ENCODE results near the gene ZNF569.
A peak's percentile ranks its signal among the peaks of the same experiment; 100 is the strongest.
"Not testable (repeated sequence)": the region's sequence is repeated elsewhere in the genome, so short reads cannot be mapped to it uniquely, and the experiment has no call there.

Gene ZNF569

GRCh38 chr19:37466798-37467607 is at the start of gene ZNF569:
Gene ZNF569, minus strand, starts transcription at chr19:37467444. Its CDS starts 22,523 bp downstream, at chr19:37444921.
- peak; percentile 95 for DNase-seq

- no peak for DNase-seq
Observed at GRCh38 chr19:37513397-37513796, 46.2 kb upstream of the ZNF569 start.

GRCh38 chr19:37511821-37512220 is 44.6 kb upstream of the ZNF569 start:
- no peak for DNase-seq

DNA sequence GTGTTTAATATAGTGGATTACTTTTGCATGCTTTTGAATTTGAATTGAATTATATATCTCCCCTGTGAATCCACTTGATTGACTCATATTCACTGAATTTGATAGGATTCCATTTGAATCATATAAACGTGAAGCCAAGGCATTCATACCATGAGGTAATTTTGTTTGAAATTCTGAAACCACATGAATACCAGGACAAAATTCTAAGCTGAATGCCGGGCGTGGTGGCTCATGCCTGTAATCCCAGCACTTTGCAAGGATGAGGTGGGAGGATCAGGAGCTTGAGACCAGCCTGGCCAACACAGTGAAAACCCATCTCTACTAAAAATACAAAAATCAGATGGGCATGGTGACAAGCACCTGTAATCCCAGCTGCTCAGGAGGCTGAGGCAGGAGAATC is 43.9 kb upstream of the ZNF569 start:
- DNase-seq = no peak

GRCh38 chr19:37507167-37507464 is 39.9 kb upstream of the ZNF569 start:
- no peak for DNase-seq

GRCh38 chr19:37506387-37507166 is 39.3 kb upstream of the ZNF569 start, which contains the start of gene ZNF793:
Gene ZNF793, plus strand, starts transcription at chr19:37506939. Its CDS starts 16,501 bp downstream, at chr19:37523440.
- peak; percentile 90 for DNase-seq

GRCh38 chr19:37505958-37506386 is 38.7 kb upstream of the ZNF569 start:
- DNase-seq = no peak

DNA sequence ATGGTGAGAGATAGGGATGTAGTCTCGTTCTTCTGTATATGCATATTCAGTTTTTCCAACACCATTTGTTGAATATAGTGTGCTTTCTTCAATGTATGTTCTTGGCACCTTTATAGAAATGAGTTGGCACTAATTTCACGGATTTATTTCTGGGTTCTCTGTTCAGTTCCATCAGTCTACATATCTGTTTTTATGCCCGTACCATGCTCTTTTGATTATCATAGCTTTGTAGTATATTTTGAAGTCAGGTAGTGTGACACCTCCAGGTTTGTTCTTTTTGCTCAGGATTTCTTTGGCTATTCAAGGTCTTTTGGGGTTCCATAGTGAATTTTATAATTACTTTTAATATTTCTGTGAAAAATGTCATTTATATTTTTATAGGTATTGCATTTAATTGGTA is 25.0 kb upstream of the ZNF569 start:
- no peak for DNase-seq

DNA sequence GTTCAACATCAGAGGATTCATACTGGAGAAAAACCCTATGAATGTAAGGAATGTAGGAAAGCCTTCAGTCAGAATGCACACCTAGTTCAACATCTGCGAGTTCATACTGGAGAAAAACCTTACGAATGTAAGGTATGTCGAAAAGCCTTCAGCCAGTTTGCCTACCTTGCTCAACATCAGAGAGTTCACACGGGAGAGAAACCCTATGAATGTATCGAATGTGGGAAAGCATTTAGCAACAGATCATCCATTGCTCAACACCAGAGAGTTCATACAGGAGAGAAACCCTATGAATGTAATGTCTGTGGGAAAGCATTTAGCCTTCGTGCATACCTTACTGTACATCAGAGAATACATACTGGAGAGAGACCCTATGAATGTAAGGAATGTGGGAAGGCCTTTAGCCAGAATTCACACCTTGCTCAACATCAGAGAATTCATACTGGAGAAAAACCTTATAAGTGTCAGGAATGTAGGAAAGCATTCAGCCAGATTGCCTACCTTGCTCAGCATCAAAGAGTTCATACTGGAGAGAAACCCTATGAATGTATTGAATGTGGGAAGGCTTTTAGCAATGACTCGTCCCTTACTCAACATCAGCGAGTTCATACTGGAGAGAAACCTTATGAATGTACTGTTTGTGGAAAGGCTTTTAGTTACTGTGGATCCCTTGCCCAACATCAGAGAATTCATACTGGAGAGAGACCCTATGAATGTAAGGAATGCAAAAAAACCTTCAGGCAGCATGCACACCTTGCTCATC is 17.3 kb upstream of the ZNF569 start:
- DNase-seq = no peak

DNA sequence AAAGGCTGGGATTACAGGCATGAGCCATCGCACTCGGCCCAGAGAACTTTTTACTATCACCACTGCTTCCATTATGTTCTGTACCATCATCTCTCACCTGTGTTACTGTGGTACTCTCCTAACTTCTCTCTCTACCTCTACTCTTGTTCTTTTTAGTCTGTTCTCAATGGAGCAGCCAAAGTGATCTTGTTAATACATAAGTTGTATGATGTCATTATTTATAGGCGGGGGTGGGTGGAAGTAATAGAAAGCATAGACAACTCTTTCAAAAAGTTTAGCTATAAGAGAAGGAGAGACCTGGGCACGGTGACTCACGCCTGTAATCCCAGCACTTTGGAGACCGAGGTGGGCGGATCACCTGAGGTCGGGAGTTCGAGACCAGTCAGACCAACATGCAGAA is 4.9 kb upstream of the ZNF569 start:
- no peak for DNase-seq

GRCh38 chr19:37470216-37470615 is 3.0 kb upstream of the ZNF569 start:
- no peak for DNase-seq

- DNase-seq = peak; percentile 93
Observed at GRCh38 chr19:37468961-37469777, 1.9 kb upstream of the ZNF569 start, which contains the start of gene ZNF570. Gene ZNF570, plus strand, starts transcription at chr19:37469356. Its CDS starts 999 bp downstream, at chr19:37470355.

- no peak for DNase-seq
Observed at GRCh38 chr19:37467608-37468090, 405 bp upstream of the ZNF569 start.

- DNase-seq = no peak
Observed at GRCh38 chr19:37466277-37466797, 907 bp downstream of the ZNF569 start.

GRCh38 chr19:37452500-37453245 is 14.6 kb downstream of the ZNF569 start:
- DNase-seq = no peak

GRCh38 chr19:37413313-37414084 is 53.7 kb downstream of the ZNF569 start:
- DNase-seq = no peak

DNA sequence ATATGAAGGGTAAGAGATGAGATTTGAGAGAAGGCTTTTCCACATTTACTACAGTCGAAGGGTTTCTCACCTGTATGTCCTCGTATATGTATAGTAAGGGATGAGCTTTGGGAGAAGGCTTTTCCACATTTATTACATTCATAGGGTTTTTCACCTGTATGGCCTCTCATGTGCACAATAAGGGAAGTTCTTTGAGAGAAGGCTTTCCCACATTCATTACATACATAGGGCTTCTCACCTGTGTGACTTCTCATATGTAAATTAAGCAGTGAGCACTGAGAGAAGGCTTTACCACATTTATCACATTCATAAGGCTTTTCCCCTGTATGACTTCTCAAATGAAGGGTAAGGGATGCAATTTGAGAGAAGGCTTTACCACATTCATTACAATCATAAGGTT is 54.5 kb downstream of the ZNF569 start:
- DNase-seq = no peak

- DNase-seq = not testable (repeated sequence)
Observed at GRCh38 chr19:37406140-37406846, 61.0 kb downstream of the ZNF569 start.

- no peak for DNase-seq
Observed at GRCh38 chr19:37403403-37403802, 63.8 kb downstream of the ZNF569 start.

DNA sequence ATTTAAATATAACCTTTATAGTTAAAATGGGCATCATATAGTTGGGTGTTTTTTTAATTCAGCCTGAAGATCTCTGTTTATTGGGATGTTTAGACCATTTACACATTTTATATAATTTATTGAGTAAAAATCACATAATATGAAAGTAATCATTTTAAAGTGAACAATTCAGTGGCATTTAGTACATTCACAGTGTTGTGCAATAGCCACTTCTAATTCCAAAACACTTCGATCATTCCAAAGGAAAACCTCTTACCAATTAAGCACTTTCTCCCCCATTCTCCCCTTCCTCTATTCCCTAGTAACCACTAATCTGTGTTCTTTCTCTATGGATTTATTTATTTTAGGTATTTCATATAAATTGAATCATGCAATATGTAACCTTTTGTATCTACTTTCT is 66.2 kb downstream of the ZNF569 start:
- DNase-seq = no peak

Measured in femur (tissue), 1 donor.